OCI-LY7 (cell line): ENCODE data around the gene PDCD11. TPM values are rescaled to one million over a fixed set of nuclear protein-coding genes. Genes with fewer than 3 reads are reported as not detected.

ENCODE experiments used
- BruUV-seq: library from RNA; stranded (reverse); fragments of 400-500 nt; replicated peaks from 2 replicates; lab custom pipeline; 2021; lab: Mats Ljungman, UMichigan
- CTCF ChIA-PET: fragments of 300-600 bp; sonication (Branson Sonifier 250); formaldehyde crosslinking; loops from one replicate; lab custom pipeline; 2022; ENCODE audit warnings: antibody characterized with exemption; ENCODE audit not compliant: unreplicated experiment; lab: Charles Lee
- POLR2A ChIA-PET: fragments of 300-600 bp; sonication (Branson Sonifier 250); formaldehyde crosslinking; loops from one replicate; lab custom pipeline; 2022; ENCODE audit warnings: antibody characterized with exemption; lab: Charles Lee
- DNase-seq: peaks from one replicate; pipeline ENCODE4 v3.0.0-alpha.2; 2015; ENCODE audit warnings: low spot score
- H2AFZ ChIP-seq: fragments of 200-600 bp; sonication (generic), shearing (Covaris generic); 2 replicates; pipeline ENCODE4 v1.6.1; 2014; ENCODE audit warnings: mild to moderate bottlenecking, antibody characterized with exemption, low read length, moderate library complexity
- H3K27ac ChIP-seq: fragments of 200-600 bp; sonication (generic); 2 replicates; pipeline ENCODE4 v1.5.1; 2014; ENCODE audit warnings: mixed run types, low read depth, mild to moderate bottlenecking, moderate library complexity, low read length, inconsistent platforms; ENCODE audit not compliant: poor library complexity, severe bottlenecking
- H3K36me3 ChIP-seq: fragments of 200-600 bp; sonication (generic); 2 replicates; pipeline ENCODE4 v1.6.1; 2014; ENCODE audit warnings: mild to moderate bottlenecking, antibody characterized with exemption, low read length, moderate library complexity, mixed read lengths; ENCODE audit not compliant: insufficient read depth
- H3K4me1 ChIP-seq: fragments of 200-600 bp; sonication (generic); 2 replicates; pipeline ENCODE4 v1.5.1; 2014; ENCODE audit warnings: mild to moderate bottlenecking, low read length; ENCODE audit not compliant: insufficient read depth, poor library complexity, severe bottlenecking
- H3K4me2 ChIP-seq: fragments of 200-600 bp; sonication (generic); 2 replicates; pipeline ENCODE4 v1.6.1; 2014; ENCODE audit warnings: mild to moderate bottlenecking, low read length
- H3K4me3 ChIP-seq: fragments of 200-600 bp; sonication (generic); 2 replicates; pipeline ENCODE4 v1.5.1; 2014; ENCODE audit warnings: mild to moderate bottlenecking, low read depth, low read length; ENCODE audit not compliant: poor library complexity, severe bottlenecking
- H3K79me2 ChIP-seq: fragments of 200-600 bp; sonication (generic); 2 replicates; pipeline ENCODE4 v1.6.1; 2016; ENCODE audit warnings: low read depth, mild to moderate bottlenecking, low read length, moderate library complexity, mixed read lengths; ENCODE audit not compliant: insufficient read depth
- H3K9me2 ChIP-seq: fragments of 200-600 bp; sonication (generic); 2 replicates; pipeline ENCODE4 v1.6.1; 2016; ENCODE audit warnings: mild to moderate bottlenecking, low read length, mixed read lengths; ENCODE audit not compliant: insufficient read depth
- H3K9me3 ChIP-seq: fragments of 200-600 bp; sonication (generic); 2 replicates; pipeline ENCODE4 v1.6.1; 2014; ENCODE audit warnings: mild to moderate bottlenecking, mixed run types, low read length, mixed read lengths
- H4K20me1 ChIP-seq: fragments of 200-600 bp; sonication (generic); 2 replicates; pipeline ENCODE4 v1.6.1; 2014; ENCODE audit warnings: mild to moderate bottlenecking, antibody characterized with exemption, low read length, moderate library complexity, mixed read lengths; ENCODE audit not compliant: insufficient read depth
- EZH2phosphoT487 ChIP-seq: fragments of 200-600 bp; sonication (generic); IDR thresholded peaks from 2 replicates; pipeline ENCODE4 v1.6.1; 2018; ENCODE audit warnings: low read depth, borderline replicate concordance, mild to moderate bottlenecking, mixed run types, antibody characterized with exemption, low read length, moderate library complexity, mixed read lengths
- intact Hi-C: fragments of 100-400 bp; cut with micrococcal nuclease; formaldehyde crosslinking; loops from one replicate; pipeline ENCODE4 v1.10.0; 2022; ENCODE audit not compliant: unreplicated experiment
- total RNA-seq, 2 experiments: library from RNA; depleted of rRNA in 1 of 2; stranded (reverse); fragments of >200 nt in 1 of 2; shearing (Covaris generic) in 1 of 2; gene quantifications; 2 replicates each; pipeline ENCODE4 v1.2.3, GENCODE V29; 2014 to 2022
- TF ChIP-seq, protein P1 (sequence below): fragments of 200-600 bp; sonication (generic); conservative IDR thresholded peaks from 2 replicates; pipeline ENCODE4 v1.5.1; 2014; ENCODE audit warnings: mild to moderate bottlenecking, antibody characterized with exemption, low read length, moderate library complexity, mixed read lengths

PDCD11 gene
- total RNA-seq, 2 experiments from 2014 or later: 54.5 to 68.4 TPM

DNA sequence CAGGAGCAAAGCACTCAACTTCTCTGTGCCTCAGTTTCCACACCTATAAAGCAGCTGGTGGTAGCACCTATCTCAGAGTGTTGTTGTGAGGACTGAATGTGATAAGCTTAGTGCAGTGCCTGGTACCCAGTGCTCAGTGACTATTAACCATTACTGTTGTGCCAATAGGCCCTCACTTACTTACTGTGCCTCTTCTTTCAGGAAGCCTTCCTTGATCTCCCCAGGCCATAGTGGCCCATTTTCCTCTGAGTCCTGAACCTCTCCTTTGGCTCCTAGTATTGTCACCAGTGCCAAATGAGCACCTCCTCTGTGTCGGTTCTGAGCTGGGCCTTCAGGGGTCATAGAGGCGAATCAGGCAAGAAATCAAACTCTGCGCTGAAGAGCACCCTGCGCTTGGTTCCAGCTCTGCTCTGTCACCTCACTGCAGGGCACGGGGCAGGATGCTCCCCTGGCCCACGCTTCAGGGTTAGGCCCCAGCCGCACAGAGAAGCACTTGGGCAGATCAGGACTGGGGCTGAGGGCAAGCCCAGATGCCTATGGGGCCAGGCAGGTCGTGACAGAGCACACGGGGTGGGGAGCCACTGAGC lies 59.7 kb downstream of the PDCD11 start:
- CTCF ChIA-PET: no interaction called here
- intact Hi-C loops: no loop called here
- DNase-seq: no peak

DNA sequence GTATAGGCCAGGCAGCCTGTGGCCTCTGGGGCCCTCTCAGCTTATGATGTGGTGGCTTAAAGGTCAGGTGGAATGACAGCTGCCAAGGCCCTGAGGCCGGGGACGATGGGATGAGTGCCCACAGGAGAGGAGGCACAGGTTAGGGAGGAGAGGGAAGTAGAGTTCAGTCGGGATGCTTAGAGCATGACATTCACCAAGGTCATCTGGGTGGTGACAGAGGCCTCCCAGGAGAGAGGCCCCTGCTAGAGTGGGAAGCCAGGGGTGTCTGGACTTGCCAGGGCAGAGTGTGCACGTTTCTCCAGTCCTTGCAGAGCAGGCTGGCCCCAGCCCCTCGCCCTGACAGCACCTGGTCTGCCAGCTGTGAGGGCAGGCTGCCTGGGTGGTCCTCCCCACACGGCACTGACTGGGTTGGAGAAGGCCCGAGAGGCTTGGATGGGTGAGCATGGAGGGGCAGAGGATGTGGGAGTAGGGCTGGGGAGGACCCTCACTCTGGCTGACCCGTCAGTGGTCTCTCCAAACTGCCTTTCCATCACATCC lies 60.8 kb downstream of the PDCD11 start:
- TF ChIP-seq, protein P1, sequence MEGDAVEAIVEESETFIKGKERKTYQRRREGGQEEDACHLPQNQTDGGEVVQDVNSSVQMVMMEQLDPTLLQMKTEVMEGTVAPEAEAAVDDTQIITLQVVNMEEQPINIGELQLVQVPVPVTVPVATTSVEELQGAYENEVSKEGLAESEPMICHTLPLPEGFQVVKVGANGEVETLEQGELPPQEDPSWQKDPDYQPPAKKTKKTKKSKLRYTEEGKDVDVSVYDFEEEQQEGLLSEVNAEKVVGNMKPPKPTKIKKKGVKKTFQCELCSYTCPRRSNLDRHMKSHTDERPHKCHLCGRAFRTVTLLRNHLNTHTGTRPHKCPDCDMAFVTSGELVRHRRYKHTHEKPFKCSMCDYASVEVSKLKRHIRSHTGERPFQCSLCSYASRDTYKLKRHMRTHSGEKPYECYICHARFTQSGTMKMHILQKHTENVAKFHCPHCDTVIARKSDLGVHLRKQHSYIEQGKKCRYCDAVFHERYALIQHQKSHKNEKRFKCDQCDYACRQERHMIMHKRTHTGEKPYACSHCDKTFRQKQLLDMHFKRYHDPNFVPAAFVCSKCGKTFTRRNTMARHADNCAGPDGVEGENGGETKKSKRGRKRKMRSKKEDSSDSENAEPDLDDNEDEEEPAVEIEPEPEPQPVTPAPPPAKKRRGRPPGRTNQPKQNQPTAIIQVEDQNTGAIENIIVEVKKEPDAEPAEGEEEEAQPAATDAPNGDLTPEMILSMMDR: no peak
- TF ChIP-seq EZH2phosphoT487: no peak
- H3K4me1 ChIP-seq: peaks cover 27% of the 10 kb centered on the region
- no TSS peak for BruUV-seq
- H4K20me1 ChIP-seq: no peaks in the 10 kb centered on the region
- no peaks in the 10 kb centered on the region for H3K79me2 ChIP-seq
- H3K36me3 ChIP-seq: no peaks in the 10 kb centered on the region
- no peak overlapping the region for H3K27ac ChIP-seq
- H3K9me3 ChIP-seq: no peaks in the 10 kb centered on the region
- H3K4me3 ChIP-seq: no peak overlapping the region
- POLR2A ChIA-PET: no interaction called here
- intact Hi-C loops: no loop called here
- H3K4me2 ChIP-seq: no peak overlapping the region
- no peaks in the 10 kb centered on the region for H3K9me2 ChIP-seq
- no peak for DNase-seq
- H2AFZ ChIP-seq: no peak overlapping the region
- CTCF ChIA-PET: no interaction called here

More for the DNA sequence above, 59.7 kb downstream of the PDCD11 start:
- no TSS peak for BruUV-seq
- no peaks in the 10 kb centered on the region for H3K9me2 ChIP-seq
- no peaks in the 10 kb centered on the region for H3K79me2 ChIP-seq
- H3K4me2 ChIP-seq: no peak overlapping the region
- no peak overlapping the region for H2AFZ ChIP-seq
- H4K20me1 ChIP-seq: no peaks in the 10 kb centered on the region
- peaks cover 3% of the 10 kb centered on the region; the same call in 1 of the 2 replicates for H3K36me3 ChIP-seq
- POLR2A ChIA-PET: no interaction called here
- no peak overlapping the region for H3K27ac ChIP-seq
- H3K9me3 ChIP-seq: no peaks in the 10 kb centered on the region
- TF ChIP-seq, protein P1: no peak
- TF ChIP-seq EZH2phosphoT487: no peak
- peaks cover 27% of the 10 kb centered on the region for H3K4me1 ChIP-seq
- no peak overlapping the region for H3K4me3 ChIP-seq
